ENCODE measurements around the gene NR4A1. TPM values are rescaled to one million over a fixed set of nuclear protein-coding genes. Genes with fewer than 3 reads are reported as not detected.
A peak's percentile ranks its signal among the peaks of the same experiment; 100 is the strongest.

NR4A1 gene
- total and polyA plus RNA-seq, 9 of the 15 experiments (the other 6 are each of a cell fraction or from before 2014, with no cell fraction given) = 0.07 to 4.7 (median 1.9) TPM; not detected in 1

GRCh38 chr12:52027085-52027843, 24.0 kb upstream of the NR4A1 start:
- ATAC-seq (no peak), DNase-seq (ENCODE audit: extremely low read depth in 1 of 4, low spot score in 3 of 4) (no peak), FAIRE-seq (no peak)
- CTCF ChIA-PET (ENCODE audit: low intra/inter-chr PET ratio) = interaction anchor here (2.3 to 6.0 kb wide), 3 partner anchors 42 to 95 kb away, joined by 18 to 242 read pairs (median 32); partner anchors contain the start of genes ATG101 and SMIM41
- POLR2A ChIA-PET = interaction anchor here (1.0 to 1.2 kb wide), 3 partner anchors 12 to 55 kb away, joined by 3 to 4 read pairs (median 3); no protein-coding TSS in a partner anchor
- Histone ChIP-seq H3K79me2 (ENCODE audit: control insufficient read depth, insufficient read depth, low read length) (no peaks in the 10 kb centered on the region), H3K9me3 (replicated peaks; ENCODE audit: control insufficient read depth, insufficient read depth, low read depth, low read length) (no peaks in the 10 kb centered on the region), H2AFZ (ENCODE audit: low read depth, low read length) (no peak overlapping the region), H3K9ac (ENCODE audit: insufficient read depth in 1 of 2, low read depth in 2 of 2, low read length in 2 of 2) (peak overlapping the region in 1 of 2 experiments; percentile 61; a peak in 1 of 4 replicates), H3K9me1 (ENCODE audit: control insufficient read depth, insufficient read depth, low read length) (no peaks in the 10 kb centered on the region), H3K4me2 (ENCODE audit: insufficient read depth, low read length) (no peak overlapping the region), H3K4me1 (replicated peaks in 1 of 2; ENCODE audit: control insufficient read depth in 2 of 2, insufficient read depth in 2 of 2, low read length in 2 of 2) (peaks cover 2 to 27% of the 10 kb centered on the region in 2 experiments; a peak in 3 of 5 replicates), H4K20me1 (replicated peaks; ENCODE audit: control insufficient read depth, insufficient read depth, low read length) (no peaks in the 10 kb centered on the region), H3K4me3 (no peak overlapping the region), H3K27ac (ENCODE audit: extremely low read depth, low read depth, low read length) (no peak overlapping the region), H3K27me3 (ENCODE audit: control insufficient read depth in 2 of 2, insufficient read depth in 2 of 2, low read length in 2 of 2) (peaks cover 0 to 23% of the 10 kb centered on the region in 2 experiments; a peak in 3 of 5 replicates), H3K36me3 (ENCODE audit: control insufficient read depth, insufficient read depth, low read length) (no peaks in the 10 kb centered on the region)
- intact Hi-C loops (cut with micrococcal nuclease) (no loop called here), in situ Hi-C loops (cut with MboI) (loop anchor here (5.0 kb wide), 2 partner anchors 55 to 95 kb away; no protein-coding TSS in a partner anchor)
- WGBS (ENCODE audit: insufficient coverage, low coverage, missing lambda C conversion rate) = 8% methylated on average over 12 of the region's 12 CpGs
- no TSS peak for BruUV-seq (replicated peaks)
- TF ChIP-seq STAG1 (CRISPR knock-in tag; IDR thresholded peaks at IDR 0.05; ENCODE audit: borderline replicate concordance) = no peak
- TF ChIP-seq JUND (IDR thresholded peaks at IDR 0.05; ENCODE audit: borderline replicate concordance, low read depth, low read length) = no peak
- TF ChIP-seq JUND (tag; IDR thresholded peaks at IDR 0.05; ENCODE audit: borderline replicate concordance, low read depth, low read length) = no peak
- TF ChIP-seq GTF2F1 (IDR thresholded peaks at IDR 0.05; ENCODE audit: low read depth, low read length) = no peak
- TF ChIP-seq CHD2 (IDR thresholded peaks at IDR 0.05; ENCODE audit: low read depth, low read length) = no peak
- TF ChIP-seq RBM39 (optimal IDR thresholded peaks at IDR 0.05; ENCODE audit: low read depth, low read length) = no peak
- TF ChIP-seq ESRRB (CRISPR knock-in tag; IDR thresholded peaks at IDR 0.05; ENCODE audit: borderline replicate concordance) = no peak
- 0 out of 2 replicates have a peak, but pooled peaks have one; percentile 23 for TF ChIP-seq SPI1 (IDR thresholded peaks at IDR 0.05; ENCODE audit: borderline replicate concordance, low read depth, low read length)
- no peak for TF ChIP-seq KDM1A (IDR thresholded peaks at IDR 0.05)

Measured in K562 (cell line).